Brain microvascular endothelial cell (primary cell): ENCODE data around the gene ATP4A.

Source experiments
- DNase-seq: peaks from one replicate; pipeline ENCODE4 v3.0.0-alpha.2; 2020
- H3K27ac ChIP-seq: fragments of 250-450 bp; sonication (Bioruptor Pico); 2 replicates; pipeline ENCODE4 v1.5.1; 2020; ENCODE audit warnings: mild to moderate bottlenecking, moderate library complexity
- H3K27me3 ChIP-seq: fragments of 250-450 bp; sonication (Bioruptor Pico); replicated peaks from 2 replicates; pipeline ENCODE4 v1.5.1; 2020; ENCODE audit warnings: mild to moderate bottlenecking
- H3K36me3 ChIP-seq: fragments of 250-450 bp; sonication (Bioruptor Pico); replicated peaks from 2 replicates; pipeline ENCODE4 v1.5.1; 2020; ENCODE audit warnings: mild to moderate bottlenecking
- H3K4me3 ChIP-seq: 2 replicates; pipeline ENCODE4 v1.5.1; 2011; ENCODE audit warnings: low read depth, mild to moderate bottlenecking, control low read depth, low read length, moderate library complexity
- CTCF ChIP-seq: IDR thresholded peaks from 2 replicates; pipeline ENCODE4 v1.5.1; 2011; ENCODE audit warnings: low read depth, mild to moderate bottlenecking, moderate library complexity, low read length, control low read depth, inconsistent platforms; ENCODE audit errors: missing control alignments
- in situ Hi-C: cut with HindIII; loops from 2 replicates; pipeline ENCODE4 v1.10.0; 2017; ENCODE audit warnings: low sequenced_read_pairs, low pct_ligation_motif_present

Gene ATP4A

GRCh38 chr19:35519291-35519690 is 44.2 kb downstream of the ATP4A start:
- Histone ChIP-seq H3K4me3 (no peak overlapping the region), H3K27ac (no peak overlapping the region), H3K36me3 (no peaks in the 10 kb centered on the region), H3K27me3 (no peaks in the 10 kb centered on the region)
- no peak for TF ChIP-seq CTCF
- in situ Hi-C loops: no loop called here
- DNase-seq: no peak

GRCh38 chr19:35518313-35518712 is 45.1 kb downstream of the ATP4A start:
- in situ Hi-C loops: no loop called here
- Histone ChIP-seq H3K36me3 (no peaks in the 10 kb centered on the region), H3K27ac (peak overlapping the region; percentile 55), H3K27me3 (peaks cover 2% of the 10 kb centered on the region), H3K4me3 (no peak overlapping the region)
- peak; percentile 94 for DNase-seq
- TF ChIP-seq CTCF: no peak

GRCh38 chr19:35517342-35517741 is 46.1 kb downstream of the ATP4A start:
- no peak for TF ChIP-seq CTCF
- Histone ChIP-seq H3K27ac (no peak overlapping the region), H3K27me3 (peaks cover 2% of the 10 kb centered on the region), H3K36me3 (no peaks in the 10 kb centered on the region), H3K4me3 (no peak overlapping the region)
- in situ Hi-C loops: no loop called here
- no peak for DNase-seq

- no peak overlapping the region for H3K27ac ChIP-seq
- H3K4me3 ChIP-seq: no peak overlapping the region
- no peaks in the 10 kb centered on the region for H3K36me3 ChIP-seq
- H3K27me3 ChIP-seq: peaks cover 5% of the 10 kb centered on the region
- no peak for DNase-seq
- in situ Hi-C loops: no loop called here
- TF ChIP-seq CTCF: no peak
These were observed 47.1 kb downstream of the ATP4A start for GRCh38 chr19:35516310-35516709.

- no peak for TF ChIP-seq CTCF
- H3K27ac ChIP-seq: no peak overlapping the region
- in situ Hi-C loops: no loop called here
- no peak overlapping the region for H3K4me3 ChIP-seq
- no peaks in the 10 kb centered on the region for H3K36me3 ChIP-seq
- no peak for DNase-seq
- H3K27me3 ChIP-seq: peaks cover 23% of the 10 kb centered on the region
These were observed 49.1 kb downstream of the ATP4A start for GRCh38 chr19:35514282-35514809.

GRCh38 chr19:35513628-35514281 is 49.7 kb downstream of the ATP4A start, which contains the start of gene DMKN:
Gene DMKN (minus strand): TSS chr19:35513649. CDS start chr19:35513475, 174 bp downstream.
- Histone ChIP-seq H3K27me3 (peaks cover 29% of the 10 kb centered on the region), H3K4me3 (no peak within 1 kb of the TSS), H3K36me3 (no peaks in the 10 kb centered on the region), H3K27ac (no peak within 1 kb of the TSS)
- TF ChIP-seq CTCF: peak; percentile 24
- in situ Hi-C loops: no loop called here
- peak; percentile 24 for DNase-seq
